COLO829 (cell line): Measurements from ENCODE around the gene GNAS.
A peak's percentile ranks its signal among the peaks of the same experiment; 100 is the strongest.

ENCODE experiments used
- DNase-seq: peaks from one replicate; pipeline ENCODE4 v3.0.0; 2012; ENCODE audit warnings: low spot score

The GNAS gene

GRCh38 chr20:58853976-58854637 lies 1.6 kb downstream of the GNAS start:
- no peak for DNase-seq

DNA sequence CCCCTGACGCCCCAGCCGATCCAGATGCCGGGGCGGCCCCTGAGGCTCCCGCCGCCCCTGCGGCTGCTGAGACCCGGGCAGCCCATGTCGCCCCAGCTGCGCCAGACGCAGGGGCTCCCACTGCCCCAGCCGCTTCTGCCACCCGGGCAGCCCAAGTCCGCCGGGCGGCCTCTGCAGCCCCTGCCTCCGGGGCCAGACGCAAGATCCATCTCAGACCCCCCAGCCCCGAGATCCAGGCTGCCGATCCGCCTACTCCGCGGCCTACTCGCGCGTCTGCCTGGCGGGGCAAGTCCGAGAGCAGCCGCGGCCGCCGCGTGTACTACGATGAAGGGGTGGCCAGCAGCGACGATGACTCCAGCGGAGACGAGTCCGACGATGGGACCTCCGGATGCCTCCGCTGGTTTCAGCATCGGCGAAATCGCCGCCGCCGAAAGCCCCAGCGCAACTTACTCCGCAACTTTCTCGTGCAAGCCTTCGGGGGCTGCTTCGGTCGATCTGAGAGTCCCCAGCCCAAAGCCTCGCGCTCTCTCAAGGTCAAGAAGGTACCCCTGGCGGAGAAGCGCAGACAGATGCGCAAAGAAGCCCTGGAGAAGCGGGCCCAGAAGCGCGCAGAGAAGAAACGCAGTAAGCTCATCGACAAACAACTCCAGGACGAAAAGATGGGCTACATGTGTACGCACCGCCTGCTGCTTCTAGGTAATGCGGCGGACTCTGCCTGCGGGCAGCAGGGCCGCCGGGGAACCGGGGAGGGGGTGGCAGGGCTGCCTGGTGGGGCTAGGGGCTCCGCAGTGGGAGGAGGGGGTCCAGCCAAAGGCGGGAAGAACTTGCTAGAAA lies 2.3 kb downstream of the GNAS start:
- DNase-seq: no peak

GRCh38 chr20:58855506-58856389 lies 3.2 kb downstream of the GNAS start:
- DNase-seq: no peak

DNA sequence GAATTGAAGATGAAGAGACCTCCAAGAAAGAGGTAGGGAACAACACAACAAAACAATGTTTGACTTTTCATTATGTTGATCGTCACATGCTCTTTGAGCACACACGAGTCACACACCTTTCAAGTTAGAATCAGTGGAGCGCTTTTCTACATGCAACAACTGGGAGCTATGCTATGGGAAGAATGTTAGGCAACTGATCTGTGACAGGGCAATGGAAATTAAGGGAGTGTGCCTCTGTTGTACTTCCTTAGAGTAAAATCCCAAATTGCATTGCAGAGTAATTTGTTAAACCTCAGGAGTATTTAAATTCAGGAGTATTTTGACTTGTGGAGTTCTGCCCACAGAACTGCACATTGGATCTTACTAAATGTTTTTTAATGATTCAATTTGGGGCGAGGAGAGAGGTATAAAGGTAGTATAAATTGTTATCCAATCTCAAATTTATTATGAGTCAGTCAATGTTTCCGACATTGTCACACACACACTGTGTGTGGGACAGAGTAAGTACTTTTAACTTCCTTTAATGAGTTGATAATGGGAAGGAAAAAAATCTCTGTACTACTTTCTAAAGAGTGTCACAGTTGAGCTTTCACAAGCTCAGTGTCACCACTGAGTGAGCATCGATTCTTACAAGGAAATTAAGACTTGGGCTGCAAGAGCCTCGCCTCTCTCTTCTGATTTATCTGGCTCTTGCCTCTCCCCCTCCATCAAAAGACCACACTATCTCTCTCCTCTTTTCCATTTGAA lies 10.7 kb downstream of the GNAS start:
- DNase-seq: no peak

- DNase-seq: no peak
Measured at GRCh38 chr20:58864346-58864745, 11.8 kb downstream of the GNAS start.

GRCh38 chr20:58865843-58866242 lies 13.3 kb downstream of the GNAS start:
- no peak for DNase-seq

- DNase-seq: no peak
Measured at GRCh38 chr20:58867211-58867610, 14.7 kb downstream of the GNAS start.

GRCh38 chr20:58868795-58869194 lies 16.3 kb downstream of the GNAS start:
- no peak for DNase-seq

DNA sequence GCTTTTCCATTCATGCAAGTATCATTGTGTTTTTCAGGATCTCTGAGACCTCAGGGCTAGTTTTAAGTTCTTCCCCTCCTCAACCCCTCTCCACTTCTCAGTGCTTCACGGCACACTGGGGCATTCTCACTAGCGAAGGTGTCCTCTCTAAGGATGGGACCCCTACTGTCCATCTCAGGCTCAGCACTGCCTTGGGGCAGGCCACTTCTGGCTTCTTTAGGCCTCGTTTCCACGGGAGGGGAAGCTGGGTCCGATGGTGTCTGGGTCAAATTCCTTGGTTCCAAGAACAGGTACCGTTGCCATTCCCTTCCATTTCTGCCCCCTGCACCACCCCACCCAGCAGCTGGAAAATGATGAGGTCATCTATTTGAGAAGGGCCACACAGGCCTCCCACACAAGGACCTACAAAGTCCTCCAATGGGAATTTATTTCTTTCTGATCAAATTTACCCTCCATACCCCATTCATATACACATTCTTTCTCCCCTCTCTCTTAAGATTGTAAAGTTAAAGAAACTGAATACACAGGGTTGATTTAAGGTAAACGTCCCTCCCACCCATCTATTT lies 17.2 kb downstream of the GNAS start:
- no peak for DNase-seq

DNA sequence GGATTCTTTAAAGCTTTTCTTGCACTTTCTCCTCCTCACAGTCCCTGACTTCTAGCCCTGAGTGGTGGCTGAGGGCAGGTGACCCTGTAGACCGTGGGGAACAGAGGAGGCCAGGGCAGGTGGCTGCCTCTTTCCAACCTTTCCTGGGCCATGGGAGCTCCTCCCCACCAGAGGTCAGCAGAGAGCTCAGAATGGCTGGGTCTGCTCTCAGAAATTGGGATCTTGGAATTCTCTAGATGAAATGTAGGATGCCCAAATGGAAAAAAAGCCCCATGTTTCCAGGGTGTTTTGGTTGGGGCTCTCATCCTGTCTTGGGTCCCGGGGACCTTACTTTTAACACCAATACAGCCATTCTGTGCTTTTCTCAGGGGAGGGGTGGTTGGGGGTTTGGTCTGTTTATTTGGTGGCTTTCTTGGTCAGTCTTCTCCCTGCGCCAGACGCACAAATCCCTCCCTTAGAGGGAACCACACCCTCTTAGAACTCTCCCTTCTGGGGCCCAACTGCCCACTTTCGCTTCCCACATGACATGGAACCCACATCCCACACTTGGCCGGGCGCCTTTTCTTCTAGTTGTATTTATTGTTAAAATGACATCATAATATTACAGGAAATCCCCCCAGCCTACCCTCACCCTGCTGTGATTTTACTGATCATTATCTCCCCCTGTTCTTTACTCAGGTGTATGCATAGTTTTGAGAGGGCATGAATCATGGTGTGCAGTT lies 17.9 kb downstream of the GNAS start:
- DNase-seq: peak; percentile 86

GRCh38 chr20:58871533-58872102 lies 19.1 kb downstream of the GNAS start:
- no peak for DNase-seq

- no peak for DNase-seq
Measured at GRCh38 chr20:58874469-58874868, 22.0 kb downstream of the GNAS start.

GRCh38 chr20:58875111-58875510 lies 22.6 kb downstream of the GNAS start:
- no peak for DNase-seq

DNA sequence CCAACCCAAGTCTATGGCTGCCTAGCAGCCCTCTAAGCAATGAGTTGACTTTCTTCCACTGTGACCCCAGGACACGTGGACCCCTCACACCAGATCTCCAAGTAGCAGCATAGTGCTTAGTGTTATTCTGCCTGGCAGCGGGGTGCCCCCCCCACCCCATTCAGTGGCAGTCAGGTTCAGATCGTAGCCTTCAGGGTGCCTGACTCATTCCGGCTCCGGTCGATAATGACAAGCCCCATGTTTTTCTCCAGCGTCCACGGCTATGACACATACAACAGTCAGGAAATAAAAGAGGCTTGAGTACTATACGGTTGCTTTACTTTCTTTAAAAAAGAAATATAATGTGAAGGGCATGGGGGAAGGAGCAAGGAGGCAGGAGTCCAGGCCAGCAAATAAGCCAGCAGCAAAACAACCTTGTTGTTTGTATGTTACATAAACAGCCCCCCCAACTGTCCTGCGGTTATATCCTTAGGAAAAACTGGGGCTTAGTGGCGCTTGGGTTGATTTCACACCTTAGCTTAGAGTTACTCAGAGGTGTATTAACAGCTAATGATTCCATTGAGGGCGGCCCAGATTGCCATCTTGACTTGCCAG lies 23.1 kb downstream of the GNAS start:
- DNase-seq: no peak

- DNase-seq: no peak
Measured at GRCh38 chr20:58876437-58876836, 23.9 kb downstream of the GNAS start.

DNA sequence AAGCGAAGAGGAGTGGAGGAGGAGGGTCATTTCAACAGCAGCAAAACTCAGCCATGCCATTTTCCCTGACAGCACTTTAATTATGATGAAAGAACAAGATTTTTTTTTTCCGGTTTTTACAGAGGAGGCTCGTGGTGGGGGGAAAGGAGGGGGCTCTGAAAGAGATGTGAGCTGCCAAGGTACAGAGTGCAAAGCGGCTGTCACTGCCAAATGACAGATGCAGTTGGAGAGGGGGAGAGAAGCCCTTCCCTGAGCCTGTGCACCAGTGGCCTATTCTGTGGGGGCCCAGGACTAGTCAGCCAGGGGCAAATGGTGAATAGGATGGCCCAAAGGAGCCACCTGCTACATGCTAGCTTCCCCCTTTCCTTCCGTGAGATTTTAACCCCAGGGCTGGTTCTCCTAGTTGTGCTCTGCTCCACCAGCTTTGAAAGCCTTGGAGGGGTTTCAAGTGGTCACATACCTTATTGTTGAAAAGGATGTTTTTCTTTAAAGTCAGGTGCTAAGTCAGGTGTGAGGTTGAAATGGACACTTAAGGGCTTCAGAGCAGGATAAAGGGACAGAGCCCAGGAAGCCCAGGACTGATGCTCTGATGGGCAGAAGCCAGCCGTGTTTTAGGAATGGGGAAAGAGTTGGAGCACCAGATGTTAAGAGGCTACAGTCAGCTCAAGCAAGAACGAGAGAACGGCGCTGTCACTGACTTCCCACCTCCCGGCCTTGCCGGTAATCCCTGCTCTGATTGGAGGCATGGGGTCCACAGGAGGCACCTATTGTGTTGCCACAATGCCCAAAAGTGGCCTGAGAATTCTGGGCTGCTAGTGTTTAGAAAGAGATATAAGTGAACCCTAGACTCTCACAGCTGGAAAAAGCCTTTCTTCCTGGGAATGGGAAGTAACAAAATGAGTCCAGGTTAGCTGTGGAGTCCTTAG lies 24.8 kb downstream of the GNAS start:
- no peak for DNase-seq

DNA sequence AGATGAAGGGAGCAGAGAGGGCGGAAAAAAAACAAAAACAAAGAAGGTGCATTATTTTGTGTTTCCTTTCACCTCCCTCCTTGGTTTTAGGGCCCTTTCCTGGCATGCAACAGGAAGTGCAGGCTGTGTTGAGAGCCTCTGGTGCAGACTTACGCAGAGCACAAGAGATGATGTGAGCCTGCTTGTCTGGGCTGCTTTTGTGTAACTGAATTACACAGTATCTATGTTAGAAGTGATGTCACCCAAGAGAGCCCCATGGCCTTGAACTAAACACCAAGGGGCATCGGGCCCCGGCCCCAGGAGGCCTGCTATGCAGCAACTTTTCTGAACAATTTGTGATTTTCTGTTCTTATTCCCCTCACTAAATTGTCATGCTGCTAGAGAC lies 25.5 kb downstream of the GNAS start:
- no peak for DNase-seq

GRCh38 chr20:58878399-58878798 lies 25.9 kb downstream of the GNAS start:
- no peak for DNase-seq

DNA sequence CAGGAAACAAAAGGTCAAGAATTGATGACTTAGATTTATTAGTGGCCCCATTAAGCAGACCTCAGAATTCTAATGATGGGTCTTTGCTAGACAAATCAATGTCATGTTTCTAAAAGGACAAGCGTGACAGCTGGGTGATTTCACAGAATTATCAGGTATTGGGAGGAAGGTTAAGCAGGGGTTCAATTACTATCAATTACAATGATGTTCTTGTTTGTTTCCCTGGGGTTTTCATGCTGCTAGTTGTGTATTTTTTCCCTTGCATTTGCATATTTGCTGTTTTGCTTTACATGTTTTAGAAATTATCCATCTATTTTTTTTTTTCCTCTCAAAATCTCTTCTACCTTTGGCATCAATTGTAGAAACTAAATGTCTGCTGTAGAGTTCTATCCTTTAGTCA lies 27.9 kb downstream of the GNAS start:
- DNase-seq: no peak
